GM19240 (cell line): ENCODE results near the gene IL34.

ENCODE experiments used
- DNase-seq: peaks from one replicate; pipeline ENCODE4 v3.0.0; 2011; ENCODE audit warnings: low spot score; ENCODE audit not compliant: insufficient read length

The IL34 gene

DNA sequence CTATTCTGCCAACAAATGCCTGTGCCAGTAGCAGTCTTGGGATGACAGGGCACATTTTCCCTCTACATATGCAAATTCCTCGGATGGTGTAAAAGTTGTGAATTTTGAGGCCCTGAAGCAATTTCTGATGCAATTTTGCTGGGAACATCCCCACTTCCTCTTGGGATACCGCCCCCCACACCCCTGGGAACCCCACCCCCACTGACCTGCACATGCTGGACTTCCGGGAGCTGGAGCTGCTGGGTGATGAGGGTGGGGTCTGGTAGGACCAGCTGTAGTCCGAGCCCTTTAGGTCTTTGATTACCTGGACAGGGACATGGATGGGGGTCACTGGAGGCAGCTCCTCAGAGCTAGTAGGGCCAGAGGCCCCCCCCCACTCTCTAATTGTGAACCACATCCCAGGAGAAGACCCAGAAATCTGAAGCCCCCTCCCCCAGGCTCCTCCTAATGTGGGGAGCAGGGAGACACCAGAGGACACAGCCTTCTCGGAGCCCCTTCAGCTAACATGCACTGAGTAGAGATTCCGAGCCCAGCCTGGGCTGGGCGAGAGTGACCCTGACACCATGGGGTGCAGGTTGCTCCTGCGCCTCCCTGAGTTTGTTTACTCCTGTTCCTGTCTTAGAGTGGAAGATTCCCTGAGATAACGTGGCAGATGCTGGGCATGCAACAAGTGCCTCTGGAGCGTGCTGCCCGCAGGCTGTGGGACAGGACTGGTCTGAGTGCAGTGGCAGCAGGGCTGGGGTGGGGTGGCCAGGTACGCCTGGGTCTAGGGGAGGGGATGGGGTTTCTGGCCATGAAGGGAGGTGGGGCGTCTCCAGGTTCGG is 30.5 kb downstream of the IL34 start:
- DNase-seq: no peak

DNA sequence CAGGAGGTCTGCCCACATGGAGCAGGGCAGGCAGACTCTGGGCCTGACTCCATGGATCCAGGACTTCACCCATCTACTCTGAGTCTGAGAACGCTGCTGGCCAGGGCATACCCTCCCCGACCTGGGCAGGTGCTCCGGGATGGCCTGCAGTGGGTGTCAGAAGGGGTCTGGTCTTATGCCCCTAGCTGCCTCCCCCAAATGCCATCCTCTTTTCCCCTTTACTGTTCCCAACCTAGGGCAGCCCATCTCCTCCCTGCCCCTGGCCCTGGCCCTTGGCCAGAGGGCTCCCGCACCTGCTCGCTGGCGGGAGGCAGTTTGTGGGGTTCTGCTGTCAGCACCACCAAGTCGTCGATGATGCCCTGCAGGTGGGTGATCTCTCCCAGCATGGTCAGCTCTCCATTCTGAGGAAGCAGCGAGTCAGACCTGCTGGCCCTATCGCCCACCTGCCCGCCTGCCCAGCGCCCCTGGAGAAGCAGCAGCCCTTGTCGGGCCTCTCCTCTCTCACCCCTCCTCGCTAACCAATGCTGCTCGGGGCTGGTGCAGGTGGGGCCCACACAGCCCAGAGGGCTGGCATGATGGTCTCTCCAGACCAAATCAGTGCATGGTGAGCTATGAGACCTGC is 31.3 kb downstream of the IL34 start:
- no peak for DNase-seq

DNA sequence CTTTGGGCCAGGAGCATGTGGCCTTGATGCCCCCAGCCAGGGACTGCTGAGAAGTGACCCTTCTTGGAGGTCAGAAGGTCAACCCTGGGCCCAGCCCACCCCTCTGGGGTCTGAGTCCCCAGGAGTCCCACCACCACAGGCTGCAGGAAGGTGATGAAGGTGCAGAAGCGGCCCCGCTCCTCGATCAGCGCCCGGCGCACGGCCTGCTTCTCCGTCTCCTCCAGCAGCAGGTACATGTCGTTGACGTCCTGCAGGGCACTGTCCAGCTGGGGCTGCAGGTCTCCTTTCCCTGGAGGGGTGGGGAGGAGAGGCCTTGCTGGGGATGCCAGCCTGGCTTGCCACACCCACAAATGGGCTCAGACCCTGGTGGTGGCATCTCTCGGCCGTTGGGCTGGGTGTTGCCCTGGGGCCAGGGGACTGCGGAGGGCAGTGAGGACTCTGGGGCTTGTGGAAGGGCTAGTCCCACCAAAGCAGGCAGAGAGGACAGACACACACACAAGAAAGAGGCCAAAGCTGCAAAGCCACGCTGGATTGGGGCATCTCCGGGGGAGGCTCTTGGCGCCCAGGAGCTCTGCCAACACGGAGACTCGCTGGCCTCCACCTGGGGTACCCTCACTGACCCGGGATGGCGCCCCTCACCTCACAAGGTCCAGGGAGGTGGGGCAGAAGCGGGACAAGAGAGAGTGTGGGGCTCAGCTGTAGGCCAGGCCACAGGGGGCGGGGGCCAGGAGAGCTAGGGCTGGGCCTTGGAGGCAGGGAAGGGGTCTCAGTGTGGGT is 31.9 kb downstream of the IL34 start:
- DNase-seq: no peak

DNA sequence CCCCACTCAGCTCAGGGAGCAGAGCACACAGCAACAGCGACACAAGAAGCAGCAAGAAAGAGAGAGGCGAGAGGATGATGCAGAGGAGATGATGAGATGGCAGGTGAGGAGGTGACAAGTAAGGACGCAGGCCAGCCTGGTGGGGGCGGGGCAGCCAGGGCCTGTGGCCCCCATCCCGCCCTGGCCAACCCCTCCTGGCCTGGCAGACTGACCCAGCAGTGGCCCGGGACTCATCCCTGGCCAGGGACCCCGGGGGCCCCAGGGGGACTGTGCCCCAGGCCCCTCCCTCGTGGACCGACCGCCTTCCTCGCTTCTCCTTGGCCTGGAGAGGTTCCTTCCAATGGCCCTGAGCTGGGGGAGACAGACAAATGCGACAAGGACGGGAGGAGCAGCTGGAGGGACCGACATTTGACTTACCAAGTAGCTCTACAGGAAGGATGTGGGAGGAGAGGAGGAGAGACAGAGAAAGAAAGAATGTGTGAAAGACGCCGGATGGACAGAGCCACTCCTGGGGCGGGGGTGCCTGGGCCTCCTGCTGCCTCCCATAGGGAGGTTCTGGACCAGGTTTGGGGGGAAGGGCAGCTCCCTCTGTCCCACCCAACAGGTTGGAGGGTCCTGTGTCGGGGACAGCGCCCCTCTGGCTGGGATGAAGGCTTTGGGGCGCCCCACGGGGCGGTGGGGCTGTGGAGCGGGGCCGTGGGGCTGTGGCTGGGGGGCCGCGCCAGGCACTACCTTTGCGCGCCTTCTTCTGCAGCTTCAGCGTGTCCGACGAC is 32.7 kb downstream of the IL34 start:
- DNase-seq: no peak

DNA sequence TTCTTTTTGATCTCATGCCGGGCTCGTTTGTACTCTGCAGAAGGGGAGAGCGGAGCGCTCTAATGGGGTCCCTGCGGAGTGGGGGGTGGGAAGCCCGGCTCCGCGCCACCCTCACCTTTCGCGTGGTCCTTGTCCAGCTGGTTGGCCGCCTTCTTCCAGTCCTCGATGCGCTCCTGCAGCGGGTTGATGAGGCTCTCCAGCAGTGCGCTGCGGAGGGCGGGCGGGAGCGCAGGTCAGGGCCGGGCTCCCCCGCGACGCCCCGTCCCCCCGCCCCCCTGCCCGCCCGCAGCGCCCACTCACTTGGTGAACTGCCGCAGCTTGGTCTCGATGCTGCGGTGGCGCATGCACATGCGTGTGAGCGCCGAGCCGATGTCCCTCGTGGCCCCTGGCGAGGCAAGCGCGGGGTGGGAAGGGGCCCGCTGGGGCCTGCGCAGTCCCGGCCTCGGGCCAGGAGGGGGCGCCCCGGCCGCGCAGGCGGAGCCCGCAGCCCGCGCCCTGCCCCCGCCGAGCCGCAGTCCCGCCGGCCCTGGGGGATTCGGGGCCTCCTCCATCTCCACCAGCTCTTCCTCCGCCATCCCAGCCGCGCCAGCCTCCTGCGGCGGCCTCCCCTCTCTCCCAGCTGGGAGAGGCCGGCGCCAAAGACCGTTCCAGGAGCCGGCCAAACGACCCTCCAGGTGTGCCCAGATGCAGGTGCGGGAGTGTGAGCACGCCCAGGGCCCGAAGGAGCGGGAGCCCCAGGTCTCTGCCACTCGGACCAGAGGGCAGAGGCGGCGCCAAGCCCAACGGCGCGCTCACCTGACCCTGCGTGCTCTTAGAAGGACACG is 33.5 kb downstream of the IL34 start:
- DNase-seq: no peak

DNA sequence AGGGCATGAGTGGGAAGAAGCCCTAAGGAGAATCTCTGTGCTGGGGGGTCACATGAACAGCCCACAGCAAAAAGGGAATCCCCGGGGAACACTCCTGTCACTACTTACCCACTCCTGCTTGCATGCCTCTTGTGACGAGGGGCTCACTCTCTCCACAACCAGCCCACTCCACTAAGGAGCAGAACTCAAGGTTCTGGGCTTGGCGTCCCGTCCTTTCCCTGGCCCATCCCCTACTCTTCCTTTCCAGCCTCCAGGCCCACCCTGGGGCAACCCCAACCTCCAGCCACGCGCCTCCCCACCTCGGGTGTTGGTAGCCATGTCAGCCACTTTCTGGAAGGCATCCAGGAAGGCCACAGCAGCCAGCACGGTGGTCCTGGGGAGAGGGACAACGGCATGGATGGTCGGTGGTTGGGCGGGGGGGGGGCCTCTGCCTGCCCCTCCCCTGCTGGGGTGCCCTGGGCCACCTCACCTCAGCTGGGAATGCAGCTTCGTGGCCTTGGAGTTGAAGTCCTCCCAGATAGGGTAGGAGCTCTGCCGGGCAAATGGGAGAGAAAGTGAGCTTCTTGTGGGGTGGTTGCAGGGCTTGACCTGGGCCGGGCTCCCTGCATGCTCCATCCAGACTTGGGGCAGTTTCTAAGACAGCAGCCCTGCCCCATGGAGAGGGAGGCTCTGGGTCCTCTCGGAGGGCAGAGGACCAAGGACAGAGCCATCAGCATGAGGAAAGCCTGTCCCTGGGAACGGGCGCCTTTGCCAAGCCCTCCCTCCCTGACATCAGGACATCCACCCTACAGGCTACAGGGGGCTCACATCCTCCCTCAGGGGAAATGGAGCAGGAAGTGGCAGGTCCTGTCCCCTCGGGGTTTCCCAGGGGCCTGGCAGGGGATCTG is 34.4 kb downstream of the IL34 start:
- no peak for DNase-seq

DNA sequence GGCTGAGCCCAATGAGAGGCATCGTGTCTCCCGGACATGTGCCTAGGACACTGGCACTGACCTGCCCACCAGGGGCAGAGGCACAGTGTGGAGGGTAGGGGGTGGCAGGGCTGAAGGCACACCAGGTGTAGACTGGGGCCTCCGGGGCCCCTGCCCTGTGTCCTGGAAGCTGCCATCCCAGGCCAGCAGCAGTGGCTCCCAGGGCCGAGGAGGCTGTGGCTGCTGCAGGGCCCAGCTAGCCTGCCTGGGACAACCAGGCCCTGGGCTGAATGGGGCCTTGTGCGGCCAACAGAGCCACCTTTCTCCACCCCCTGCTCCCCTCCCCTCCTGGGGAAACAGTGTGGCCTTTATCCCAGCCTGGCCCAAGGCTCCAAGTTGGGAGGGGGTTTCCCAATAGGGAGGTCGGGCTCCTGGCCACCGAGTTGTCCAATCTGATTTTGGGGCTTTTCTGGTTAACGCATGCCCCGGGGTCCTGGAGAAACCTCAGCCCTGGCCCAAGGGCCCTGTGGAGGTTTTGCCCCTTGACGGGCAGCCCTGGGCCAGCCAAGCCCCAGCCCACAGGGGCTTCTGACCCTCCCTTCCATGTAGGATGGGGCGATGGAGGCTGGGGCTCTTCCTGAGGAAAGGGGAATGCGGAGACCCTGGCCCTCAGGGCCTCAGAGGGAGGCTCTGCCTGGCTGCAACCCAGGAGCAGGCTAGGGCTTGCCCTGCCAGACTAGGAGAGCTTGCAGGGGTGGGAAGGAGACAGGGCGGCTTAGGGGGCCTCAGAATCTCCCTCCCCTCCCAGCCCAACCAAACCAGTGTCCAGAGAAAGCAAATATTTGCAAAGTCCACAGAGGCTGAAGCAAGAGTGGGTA is 35.3 kb downstream of the IL34 start:
- DNase-seq: no peak

DNA sequence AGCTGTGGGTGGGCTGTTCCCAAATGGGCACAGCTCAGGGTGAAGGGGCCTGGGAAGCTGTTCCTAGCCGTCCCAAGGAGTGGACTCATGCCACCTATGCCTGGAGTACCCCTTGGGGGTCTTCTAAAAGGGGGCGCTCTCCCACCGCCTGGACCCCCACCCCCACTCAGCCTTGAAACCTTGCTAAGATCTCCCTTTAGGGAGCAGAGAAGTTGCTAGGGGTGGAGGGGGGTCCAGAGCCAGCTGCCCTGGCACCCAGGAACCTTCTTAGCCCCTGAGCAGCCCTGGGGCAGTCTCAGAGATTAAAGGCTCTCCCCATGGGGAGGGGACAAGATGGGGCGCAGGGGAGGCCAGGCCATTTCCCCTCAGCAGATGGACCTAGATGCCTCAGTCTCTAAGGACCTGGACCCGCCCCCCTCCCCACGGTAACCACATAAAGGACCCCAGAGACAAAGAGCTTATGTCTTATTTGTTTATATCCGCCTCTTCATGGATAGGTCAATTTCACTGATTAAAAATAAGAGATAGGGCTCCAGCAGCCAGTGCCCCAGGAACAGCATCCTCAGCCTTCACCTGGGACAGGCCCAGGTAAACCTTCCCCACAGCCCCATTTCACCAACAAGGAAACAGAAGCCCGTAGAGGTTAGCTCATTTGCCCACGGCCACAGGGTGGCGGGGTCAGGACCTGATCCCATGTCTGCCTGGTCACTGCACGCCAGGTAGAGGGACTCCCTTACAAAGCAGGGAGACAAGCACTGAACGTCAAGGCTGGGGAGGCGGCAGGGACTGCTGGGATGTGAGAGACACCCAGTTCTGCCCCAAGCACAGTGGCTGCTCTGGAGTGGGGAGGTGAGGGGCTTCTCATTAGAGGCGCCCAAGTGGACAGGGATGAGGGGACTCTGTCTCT is 36.1 kb downstream of the IL34 start:
- no peak for DNase-seq

DNA sequence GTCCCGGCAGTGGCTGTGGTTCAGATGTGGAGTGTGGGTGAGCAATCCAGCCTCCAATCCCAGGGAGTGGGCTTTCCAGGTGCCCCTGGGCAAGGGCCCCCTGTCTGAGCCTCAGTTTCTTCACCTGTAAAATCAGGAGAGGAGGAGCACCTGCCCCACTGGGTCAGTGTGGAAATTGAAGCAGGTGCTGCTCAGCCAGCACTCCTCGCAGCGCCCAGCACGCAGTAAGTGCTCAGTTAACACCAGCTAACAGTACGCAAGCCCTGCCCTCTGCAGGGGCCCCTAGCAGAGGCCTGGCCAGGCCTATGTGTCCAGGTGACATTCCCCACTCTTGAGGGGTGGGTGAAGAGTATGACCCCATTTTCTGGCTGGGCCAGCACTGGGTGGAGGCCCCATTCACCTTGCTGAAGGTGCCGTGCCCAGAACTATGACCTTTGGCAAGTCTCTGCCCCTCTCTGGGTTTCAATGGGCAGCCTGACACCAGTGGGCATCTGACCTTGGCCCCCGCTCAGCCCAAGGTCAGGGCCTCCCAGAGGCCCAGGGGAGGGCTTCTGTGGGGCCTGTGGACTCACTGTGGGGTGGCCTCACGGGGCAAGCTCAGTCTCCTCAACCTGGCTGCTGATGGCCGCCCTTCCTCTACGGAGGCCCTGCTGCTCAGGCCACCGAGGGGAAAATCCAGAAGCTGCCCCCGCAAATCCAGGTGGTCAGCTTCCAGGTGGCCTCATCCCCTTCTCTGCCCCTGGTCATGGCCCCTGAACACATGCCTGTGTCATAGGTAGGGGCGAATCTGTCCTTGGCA is 37.0 kb downstream of the IL34 start:
- no peak for DNase-seq

DNA sequence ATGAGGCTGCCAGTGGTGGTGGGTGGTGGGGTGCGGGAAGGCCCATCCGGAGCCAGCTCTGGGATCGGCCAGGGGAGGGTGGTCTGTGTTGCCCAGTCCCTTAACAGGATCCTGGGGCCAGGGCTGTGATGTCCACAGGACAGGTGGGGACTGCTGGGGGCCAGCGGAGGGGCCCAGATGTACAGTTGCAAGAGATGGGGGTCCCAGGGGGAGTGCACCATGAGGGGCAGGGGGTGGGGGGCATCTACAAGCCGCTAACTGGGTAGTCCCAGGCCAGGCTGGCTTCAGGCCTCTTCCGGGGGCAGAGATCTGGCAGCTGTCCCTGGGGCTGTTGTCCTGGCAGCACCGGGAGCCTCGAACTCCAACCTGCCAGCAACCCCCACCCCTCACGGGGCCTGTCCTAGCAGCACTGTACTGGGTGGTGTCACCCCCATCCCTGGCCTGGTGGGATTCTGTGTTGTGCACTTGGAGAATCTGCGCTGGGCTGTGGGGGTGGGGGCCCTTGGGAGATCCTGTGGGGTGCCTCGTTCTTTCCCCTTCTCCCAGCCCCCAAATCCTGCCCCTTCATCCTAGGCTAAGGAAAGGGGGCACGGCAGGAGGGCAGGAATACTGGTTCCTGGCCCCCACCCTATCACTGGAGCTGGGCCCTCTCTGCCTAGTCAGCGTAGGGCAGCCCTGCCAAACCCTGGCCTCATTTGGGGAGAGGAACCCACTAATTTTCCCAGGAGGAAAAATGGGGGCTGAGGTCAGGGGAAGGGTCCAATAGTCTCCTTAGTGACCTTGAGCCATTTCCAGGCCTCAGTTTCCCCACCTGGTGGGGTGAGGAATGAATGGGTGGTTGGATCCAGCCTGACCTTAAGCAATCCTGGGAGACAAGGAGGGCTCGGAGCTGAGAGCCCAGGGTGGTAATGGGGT is 38.0 kb downstream of the IL34 start:
- no peak for DNase-seq

DNA sequence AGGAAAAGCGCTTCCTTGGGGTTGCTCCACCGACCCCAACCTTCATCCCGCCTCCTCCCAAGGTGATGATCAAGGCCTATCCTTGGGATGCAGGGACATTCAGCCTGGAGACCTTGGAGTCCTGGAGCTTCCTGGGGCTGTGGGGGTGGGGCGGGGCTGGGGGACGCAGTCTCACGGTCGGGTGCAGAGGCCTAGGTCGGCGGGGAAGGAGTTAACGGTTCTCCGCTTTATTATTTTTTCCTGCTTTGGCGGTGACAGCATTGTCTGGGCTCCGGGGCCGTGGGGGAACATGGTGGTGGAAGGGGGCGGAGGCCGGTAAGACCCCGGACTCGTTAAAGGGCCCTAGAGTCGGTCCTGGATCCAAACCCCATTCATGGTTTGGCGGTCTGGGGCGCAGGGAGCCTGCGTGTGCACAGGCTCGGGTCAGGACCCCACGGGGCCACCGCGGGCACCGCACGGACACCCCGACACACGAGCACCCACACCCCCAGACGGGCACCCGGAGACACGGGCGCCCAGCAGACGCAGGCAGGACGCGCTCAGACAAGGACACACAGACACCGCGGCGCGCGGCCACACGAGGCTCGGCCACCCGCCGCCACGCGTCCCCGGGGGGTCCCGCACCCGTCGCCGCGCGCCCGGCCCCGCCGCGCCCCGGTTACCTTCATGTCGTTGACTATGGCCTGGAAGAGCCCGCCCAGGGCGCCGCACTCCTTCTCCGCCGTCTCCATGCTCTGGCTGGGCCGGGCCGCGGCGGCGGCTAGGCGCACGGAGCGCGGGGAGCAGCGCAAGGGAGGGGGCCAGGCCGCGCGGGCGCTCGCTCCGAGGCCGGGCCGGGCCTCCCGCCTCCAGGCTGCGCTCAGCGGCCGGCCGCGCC is 38.9 kb downstream of the IL34 start:
- DNase-seq: peak; percentile 50

DNA sequence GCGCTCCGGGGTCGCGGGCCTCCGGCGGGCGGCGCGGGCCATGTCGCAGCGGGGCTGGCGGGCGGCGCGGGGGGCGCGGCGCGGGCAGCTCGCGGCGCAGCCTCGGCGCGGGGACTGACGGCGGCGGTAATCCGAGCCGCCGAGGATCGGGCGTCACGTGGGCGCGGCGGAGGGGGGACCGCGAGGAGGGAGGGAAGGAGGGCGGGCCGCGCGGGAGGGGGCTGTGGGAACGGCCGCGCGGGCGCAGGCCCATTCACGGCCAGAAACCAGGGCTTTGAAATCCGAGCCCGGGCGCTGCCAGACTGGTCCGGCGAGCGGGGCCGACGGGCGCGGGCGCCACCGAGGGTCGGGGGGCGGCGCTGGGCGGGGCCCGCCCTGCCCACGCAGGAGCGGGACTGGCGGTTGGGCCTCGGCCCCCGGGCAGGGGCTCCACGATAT is 39.6 kb downstream of the IL34 start, which contains the start of gene MTSS2:
TSS of gene MTSS2 (minus strand) at position 116 of the 438 bp plus-strand sequence. CDS start 262 bp downstream, outside the sequence.
- DNase-seq: no peak

DNA sequence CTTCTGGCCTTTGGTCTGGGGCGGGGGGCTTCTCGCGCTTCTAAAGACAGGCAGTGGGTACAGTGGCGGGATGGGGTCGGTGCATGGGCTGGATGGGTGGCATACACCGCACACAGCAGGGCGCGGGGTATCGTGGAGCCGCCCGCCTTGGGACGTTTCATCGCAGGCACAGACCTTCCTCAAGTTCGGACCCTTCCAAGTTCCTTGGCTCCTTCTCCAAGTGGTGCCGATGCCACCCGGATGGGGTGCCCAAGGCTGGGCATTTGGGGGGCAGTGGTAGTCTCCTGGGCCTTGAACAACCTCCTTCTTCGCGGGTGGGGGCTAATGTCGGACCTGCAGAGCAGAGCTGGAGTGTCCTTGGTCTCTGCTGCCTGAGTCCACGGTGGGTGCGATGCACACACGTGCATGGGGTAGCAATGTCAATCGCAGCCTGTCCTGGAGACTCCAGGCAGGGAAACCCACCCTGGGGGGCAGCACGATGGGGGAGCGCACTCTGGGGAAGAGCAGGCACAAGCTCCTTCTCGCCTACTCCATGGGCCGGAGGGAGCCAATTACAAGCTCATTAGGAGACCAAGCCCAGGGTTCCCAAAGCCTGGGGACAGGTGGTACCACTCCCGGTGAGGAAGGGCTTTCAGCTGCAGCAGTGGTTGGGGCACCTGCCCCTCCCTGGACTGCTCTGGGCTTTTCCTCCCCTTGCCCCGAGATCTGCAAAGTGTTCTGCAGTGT is 40.2 kb downstream of the IL34 start:
- no peak for DNase-seq

DNA sequence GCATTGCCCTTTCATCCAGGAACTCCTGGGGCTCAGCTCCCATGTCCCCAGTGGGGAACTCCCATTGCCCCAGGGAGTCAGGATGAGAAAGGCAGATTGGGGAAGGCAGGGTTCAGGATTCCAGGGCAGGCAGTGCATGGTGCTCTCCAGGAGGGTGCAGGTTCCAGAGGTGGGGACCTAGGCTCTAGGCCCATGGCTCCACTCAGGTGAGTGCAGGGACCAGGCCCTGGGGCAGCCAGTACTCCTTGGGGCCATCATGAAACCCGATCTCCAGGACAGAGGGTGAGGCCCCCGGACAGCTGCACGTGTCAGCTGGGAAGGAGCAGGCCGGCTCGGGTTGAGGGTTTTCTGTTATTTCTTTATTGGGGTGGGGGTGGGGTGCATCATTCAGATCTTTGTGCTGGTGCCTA is 40.7 kb downstream of the IL34 start:
- DNase-seq: no peak
